Fibroblast of lung (primary cell): ENCODE data around the gene A1BG. TPM values are rescaled to one million over a fixed set of nuclear protein-coding genes. Genes with fewer than 3 reads are reported as not detected.
A peak's percentile ranks its signal among the peaks of the same experiment; 100 is the strongest.
"Not testable (repeated sequence)": the region's sequence is repeated elsewhere in the genome, so short reads cannot be mapped to it uniquely, and the experiment has no call there.

Experiments used
- DNase-seq, 2 donors: peaks; one replicate each; pipeline versions ENCODE4 v3.0.0 to v3.0.0-alpha.2; 2010; ENCODE audit warnings: low read depth in 2 of 2
- H2AFZ ChIP-seq: 2 replicates; pipeline ENCODE4 v1.5.1; 2012; ENCODE audit warnings: low read length, control low read depth, inconsistent platforms
- H3K27ac ChIP-seq: 2 replicates; pipeline ENCODE4 v1.5.1; 2011; ENCODE audit warnings: low read length, control low read depth; ENCODE audit not compliant: insufficient read depth
- H3K27me3 ChIP-seq: 2 replicates; pipeline ENCODE4 v1.5.1; 2011; ENCODE audit warnings: mild to moderate bottlenecking, low read length; ENCODE audit not compliant: control insufficient read depth, insufficient read depth
- H3K36me3 ChIP-seq: 2 replicates; pipeline ENCODE4 v1.5.1; 2011; ENCODE audit warnings: low read length; ENCODE audit not compliant: control insufficient read depth, insufficient read depth
- H3K4me1 ChIP-seq: 2 replicates; pipeline ENCODE4 v1.5.1; 2011; ENCODE audit warnings: low read length; ENCODE audit not compliant: control insufficient read depth, insufficient read depth; ENCODE audit errors: extremely low read depth
- H3K4me2 ChIP-seq: 2 replicates; pipeline ENCODE4 v1.5.1; 2011; ENCODE audit warnings: low read length, control low read depth; ENCODE audit not compliant: insufficient read depth; ENCODE audit errors: extremely low read depth
- H3K4me3 ChIP-seq, 4 experiments: fragments of 200-600 bp in 1 of 4; sonication (generic) in 1 of 4; replicated peaks in 1 of 4; 2 replicates each; pipeline ENCODE4 v1.5.1; 2011 to 2016; ENCODE audit warnings: low read length in 4 of 4, low read depth in 3 of 4, mild to moderate bottlenecking in 3 of 4, control low read depth in 2 of 4, inconsistent platforms in 1 of 4, mixed read lengths in 1 of 4; ENCODE audit not compliant: insufficient read depth in 1 of 4; ENCODE audit errors: control extremely low read depth in 1 of 4
- H3K79me2 ChIP-seq: 2 replicates; pipeline ENCODE4 v1.5.1; 2012; ENCODE audit warnings: mild to moderate bottlenecking, low read length, inconsistent platforms; ENCODE audit not compliant: control insufficient read depth, insufficient read depth
- H3K9ac ChIP-seq: 2 replicates; pipeline ENCODE4 v1.5.1; 2011; ENCODE audit warnings: mild to moderate bottlenecking, low read length, control low read depth; ENCODE audit not compliant: insufficient read depth
- H3K9me3 ChIP-seq: 2 replicates; pipeline ENCODE4 v1.5.1; 2012; ENCODE audit warnings: low read depth, low read length; ENCODE audit not compliant: control insufficient read depth, insufficient read depth
- H4K20me1 ChIP-seq: 2 replicates; pipeline ENCODE4 v1.5.1; 2011; ENCODE audit warnings: low read length; ENCODE audit not compliant: control insufficient read depth, insufficient read depth; ENCODE audit errors: extremely low read depth
- CTCF ChIP-seq, 2 donors: IDR thresholded peaks in 1 of 2; conservative IDR thresholded peaks in 1 of 2; 1 replicate in 1 of 2; 2 replicates in 1 of 2; pipeline ENCODE4 v1.5.1; 2011 to 2012; ENCODE audit warnings: low read length in 2 of 2, control low read depth in 1 of 2, inconsistent platforms in 1 of 2, low read depth in 1 of 2, mild to moderate bottlenecking in 1 of 2
- EZH2 ChIP-seq: IDR thresholded peaks from 2 replicates; pipeline ENCODE4 v1.5.1; 2012; ENCODE audit warnings: low read length, control low read depth, mild to moderate bottlenecking; ENCODE audit errors: missing control alignments
- polyA plus RNA-seq, 2 donors: library from polyadenylated mRNA; depleted of rRNA in 1 of 2; stranded (reverse) in 1 of 2; unstranded in 1 of 2; fragments of >200 nt; gene quantifications; 2 replicates each; pipeline ENCODE4 v1.2.1, GENCODE V29; 2011 to 2012; ENCODE audit warnings: missing spikeins in 1 of 2
- total RNA-seq: library from RNA; depleted of rRNA; stranded (reverse); fragments of >200 nt; gene quantifications from 2 replicates; pipeline ENCODE4 v1.2.1, GENCODE V29; 2014

Gene A1BG
- total and polyA plus RNA-seq, 2 donors (not counting 1 experiment from before 2014, with no cell fraction given): 8.3 to 12.6 TPM

GRCh38 chr19:58349590-58349989 lies 3.7 kb downstream of the A1BG start:
- Histone ChIP-seq H3K4me3 (no peak overlapping the region), H4K20me1 (no peaks in the 10 kb centered on the region), H3K79me2 (no peaks in the 10 kb centered on the region), H2AFZ (no peak overlapping the region), H3K9ac (no peak overlapping the region), H3K4me1 (no peaks in the 10 kb centered on the region), H3K4me2 (no peak overlapping the region), H3K27ac (no peak overlapping the region), H3K27me3 (no peaks in the 10 kb centered on the region), H3K36me3 (peaks cover 2% of the 10 kb centered on the region), H3K9me3 (no peaks in the 10 kb centered on the region)
- no peak for DNase-seq
- no peak for TF ChIP-seq EZH2
- no peak for TF ChIP-seq CTCF (conservative IDR thresholded peaks at IDR 0.05 in 1 of 2, IDR thresholded peaks at IDR 0.05 in 1 of 2; ENCODE audit: low read depth in 1 of 2, low read length in 2 of 2)

- not testable (repeated sequence) for H3K9ac ChIP-seq, H3K27me3 ChIP-seq, H3K36me3 ChIP-seq, H3K9me3 ChIP-seq, DNase-seq, H4K20me1 ChIP-seq, H3K27ac ChIP-seq, H3K79me2 ChIP-seq, H3K4me1 ChIP-seq
- H2AFZ ChIP-seq: peak overlapping the region; percentile 48
- peak overlapping the region; percentile 58 to 80 (median 68) for H3K4me3 ChIP-seq
- peak overlapping the region; percentile 87 for H3K4me2 ChIP-seq
Observed at GRCh38 chr19:58348080-58348479, 5.2 kb downstream of the A1BG start.

GRCh38 chr19:58346961-58347929 lies 6.0 kb downstream of the A1BG start:
- peak; percentile 58 to 72 for DNase-seq
- no peaks in the 10 kb centered on the region for H3K9me3 ChIP-seq

More at GRCh38 chr19:58346961-58347929, 6.0 kb downstream of the A1BG start:
- peaks cover 2% of the 10 kb centered on the region for H3K36me3 ChIP-seq
- H3K9ac ChIP-seq: peak overlapping the region; percentile 68
- peak overlapping the region; percentile 79 for H2AFZ ChIP-seq
- peak overlapping the region; percentile 58 to 80 (median 68) for H3K4me3 ChIP-seq
- no peak for TF ChIP-seq CTCF (conservative IDR thresholded peaks at IDR 0.05 in 1 of 2, IDR thresholded peaks at IDR 0.05 in 1 of 2; ENCODE audit: low read depth in 1 of 2, low read length in 2 of 2)
- H3K27ac ChIP-seq: peak overlapping the region; percentile 32
- H3K4me2 ChIP-seq: peak overlapping the region; percentile 58
- H3K27me3 ChIP-seq: no peaks in the 10 kb centered on the region
- no peaks in the 10 kb centered on the region for H3K4me1 ChIP-seq
- no peaks in the 10 kb centered on the region for H3K79me2 ChIP-seq
- H4K20me1 ChIP-seq: no peaks in the 10 kb centered on the region
